HG02970 (cell line): ENCODE data around the gene PIGN.

ENCODE experiments used
- ATAC-seq: cut with Tn5 transposase; IDR thresholded peaks from one replicate; pipeline ENCODE4 v1.9.1; 2021; ENCODE audit warnings: mild to moderate bottlenecking, moderate library complexity, moderate number of reproducible peaks; ENCODE audit not compliant: unreplicated experiment, low FRiP score

The PIGN gene

GRCh38 chr18:62186774-62187542, at the start of gene PIGN, which contains the start of gene RELCH:
TSS of gene PIGN (minus strand) at chr18:62187056. CDS start at chr18:62161353, 25,703 bp downstream.
TSS of gene RELCH (plus strand) at chr18:62187255. CDS start at chr18:62187506, 251 bp downstream.
- peak; percentile 88 for ATAC-seq

- no peak for ATAC-seq
Observed at GRCh38 chr18:62236252-62236651, 49.4 kb upstream of the PIGN start.

GRCh38 chr18:62226047-62226446, 39.2 kb upstream of the PIGN start:
- no peak for ATAC-seq

- ATAC-seq, result no peak
Observed at GRCh38 chr18:62224229-62224628, 37.4 kb upstream of the PIGN start.

GRCh38 chr18:62214790-62215189, 27.9 kb upstream of the PIGN start:
- no peak for ATAC-seq

GRCh38 chr18:62211325-62211828, 24.5 kb upstream of the PIGN start:
- ATAC-seq, result no peak

GRCh38 chr18:62210138-62210537, 23.3 kb upstream of the PIGN start:
- no peak for ATAC-seq

DNA sequence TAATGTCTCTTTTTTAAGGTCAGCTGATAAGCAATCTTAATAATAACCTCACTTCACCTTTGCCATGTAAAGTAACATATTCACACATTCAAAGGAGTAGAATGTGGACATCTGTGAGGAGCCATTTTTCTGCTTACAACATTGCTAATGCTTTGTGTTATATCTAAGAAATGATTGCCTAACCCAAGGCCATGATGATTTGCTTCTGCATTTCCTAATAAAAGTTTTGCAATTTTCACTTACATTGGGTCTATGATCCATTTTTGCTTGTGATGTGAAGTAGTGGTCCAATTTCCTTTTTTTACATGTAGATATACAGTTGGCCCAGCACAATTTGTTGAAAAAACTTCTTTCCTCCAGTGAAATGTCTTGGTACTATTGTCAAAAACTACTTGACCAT, 22.2 kb upstream of the PIGN start:
- no peak for ATAC-seq

DNA sequence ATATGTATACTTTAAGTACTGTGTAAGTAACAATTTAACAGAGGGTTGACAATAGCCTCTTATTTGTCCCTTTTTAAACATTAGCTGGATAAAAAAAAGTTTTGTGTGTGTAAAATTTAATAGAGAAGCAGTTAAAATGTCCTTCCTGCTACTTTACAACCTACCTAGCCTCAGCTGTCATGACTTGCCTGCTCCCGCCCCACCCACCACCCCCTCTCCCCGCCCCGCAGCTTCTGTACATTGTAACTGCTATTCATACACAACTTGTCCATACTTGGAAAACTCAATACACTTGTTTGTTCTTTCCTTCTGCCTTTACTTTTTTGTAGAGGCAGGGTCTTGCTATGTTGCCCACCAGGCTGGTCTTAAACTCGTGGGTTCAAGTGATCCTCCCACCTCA, 19.7 kb upstream of the PIGN start:
- ATAC-seq, result no peak

GRCh38 chr18:62205824-62206223, 19.0 kb upstream of the PIGN start:
- ATAC-seq, result no peak

DNA sequence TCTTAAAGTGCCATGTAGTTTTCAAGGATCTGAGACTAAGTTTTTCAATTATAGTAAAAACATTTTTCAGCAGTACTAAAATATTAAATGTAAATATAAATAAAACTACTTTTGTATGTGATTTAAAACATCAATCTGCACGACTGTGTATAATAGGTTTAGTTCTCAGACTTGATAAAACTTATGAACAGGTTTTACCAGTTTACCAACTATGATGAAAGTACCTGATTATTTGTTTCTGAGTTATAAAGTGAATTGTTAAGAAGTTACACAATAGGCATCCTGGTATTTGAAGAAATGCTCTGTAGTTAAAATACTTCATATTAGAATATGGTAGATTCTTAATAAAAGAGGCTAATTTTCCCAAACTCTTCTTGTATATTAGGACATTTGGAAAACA, 15.0 kb upstream of the PIGN start:
- no peak for ATAC-seq

DNA sequence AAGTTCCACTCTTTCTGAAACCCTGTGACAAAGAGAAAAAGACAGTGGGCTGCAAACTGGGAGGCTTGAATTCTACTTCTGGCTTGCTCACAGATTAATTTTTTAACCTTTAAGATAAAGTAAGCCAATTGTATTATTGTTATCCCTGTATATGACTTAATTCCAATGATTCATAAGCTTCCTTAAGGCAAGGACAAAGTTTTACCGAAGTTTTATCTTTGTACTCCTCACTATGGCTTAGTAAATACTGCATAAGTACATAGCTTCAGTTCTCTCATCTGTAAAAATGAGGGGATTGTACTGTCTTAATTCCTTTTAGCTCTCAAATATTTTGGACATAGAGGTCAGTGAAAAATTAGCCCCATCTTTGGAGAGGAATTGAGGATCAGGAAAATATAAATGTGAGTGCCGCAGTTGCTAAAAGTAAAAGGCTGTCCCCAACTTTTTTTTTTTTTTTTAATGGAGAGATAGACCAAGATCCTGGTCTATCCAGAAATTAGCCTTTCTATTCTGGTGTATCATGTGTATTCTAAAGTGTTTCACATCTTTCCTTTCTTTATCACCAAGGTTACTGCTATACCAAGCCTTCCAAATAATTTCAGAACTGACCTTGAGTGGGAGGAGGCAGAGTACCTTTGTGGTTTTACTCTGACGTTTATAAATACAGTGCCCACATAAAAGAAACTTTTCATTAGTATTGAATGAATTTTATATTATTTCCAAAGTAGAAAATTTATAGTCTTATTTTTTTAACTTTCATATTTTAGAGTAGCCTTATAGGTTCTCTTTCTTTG, 13.5 kb upstream of the PIGN start:
- no peak for ATAC-seq

- no peak for ATAC-seq
Observed at GRCh38 chr18:62199629-62200028, 12.8 kb upstream of the PIGN start.

GRCh38 chr18:62198259-62198658, 11.4 kb upstream of the PIGN start:
- no peak for ATAC-seq

GRCh38 chr18:62196980-62197379, 10.1 kb upstream of the PIGN start:
- no peak for ATAC-seq

DNA sequence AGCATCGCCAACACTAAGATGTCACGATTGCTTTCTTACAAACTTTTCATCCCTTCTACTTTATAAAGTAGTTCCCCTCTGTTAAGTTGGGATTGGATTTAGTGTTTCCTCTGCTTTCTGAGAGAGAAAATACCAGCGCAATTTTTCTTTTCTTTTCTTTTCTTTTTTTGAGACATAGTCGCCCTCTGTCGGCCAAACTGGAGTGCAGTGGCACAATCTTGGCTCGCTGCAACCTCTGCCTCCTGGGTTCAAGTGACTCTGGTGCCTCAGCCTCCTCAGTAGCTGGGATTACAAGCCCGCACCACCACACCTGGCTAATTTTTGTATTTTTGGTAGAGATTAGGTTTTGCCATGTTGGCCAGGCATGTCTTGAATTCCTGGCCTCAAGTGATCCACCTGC, 9.2 kb upstream of the PIGN start:
- ATAC-seq, result no peak

DNA sequence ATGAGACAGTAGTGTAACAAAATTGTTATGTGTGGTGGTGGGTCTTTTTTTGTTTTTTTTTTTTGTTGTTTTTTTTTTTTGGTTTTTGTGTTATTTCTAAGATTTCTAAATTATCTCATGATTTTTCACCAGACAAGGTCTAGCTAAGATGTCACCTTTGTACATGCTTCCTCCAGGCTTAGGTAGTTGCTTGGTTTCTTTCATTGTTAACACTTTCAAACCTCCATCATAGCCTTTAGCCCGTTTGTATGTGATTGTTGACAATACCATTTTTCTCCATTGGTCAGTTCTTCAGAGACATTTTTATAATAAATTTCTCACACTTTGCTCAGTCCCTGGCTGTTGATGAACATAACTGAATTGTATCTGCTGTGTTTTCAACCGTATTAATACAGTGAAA, 2.4 kb upstream of the PIGN start:
- no peak for ATAC-seq

DNA sequence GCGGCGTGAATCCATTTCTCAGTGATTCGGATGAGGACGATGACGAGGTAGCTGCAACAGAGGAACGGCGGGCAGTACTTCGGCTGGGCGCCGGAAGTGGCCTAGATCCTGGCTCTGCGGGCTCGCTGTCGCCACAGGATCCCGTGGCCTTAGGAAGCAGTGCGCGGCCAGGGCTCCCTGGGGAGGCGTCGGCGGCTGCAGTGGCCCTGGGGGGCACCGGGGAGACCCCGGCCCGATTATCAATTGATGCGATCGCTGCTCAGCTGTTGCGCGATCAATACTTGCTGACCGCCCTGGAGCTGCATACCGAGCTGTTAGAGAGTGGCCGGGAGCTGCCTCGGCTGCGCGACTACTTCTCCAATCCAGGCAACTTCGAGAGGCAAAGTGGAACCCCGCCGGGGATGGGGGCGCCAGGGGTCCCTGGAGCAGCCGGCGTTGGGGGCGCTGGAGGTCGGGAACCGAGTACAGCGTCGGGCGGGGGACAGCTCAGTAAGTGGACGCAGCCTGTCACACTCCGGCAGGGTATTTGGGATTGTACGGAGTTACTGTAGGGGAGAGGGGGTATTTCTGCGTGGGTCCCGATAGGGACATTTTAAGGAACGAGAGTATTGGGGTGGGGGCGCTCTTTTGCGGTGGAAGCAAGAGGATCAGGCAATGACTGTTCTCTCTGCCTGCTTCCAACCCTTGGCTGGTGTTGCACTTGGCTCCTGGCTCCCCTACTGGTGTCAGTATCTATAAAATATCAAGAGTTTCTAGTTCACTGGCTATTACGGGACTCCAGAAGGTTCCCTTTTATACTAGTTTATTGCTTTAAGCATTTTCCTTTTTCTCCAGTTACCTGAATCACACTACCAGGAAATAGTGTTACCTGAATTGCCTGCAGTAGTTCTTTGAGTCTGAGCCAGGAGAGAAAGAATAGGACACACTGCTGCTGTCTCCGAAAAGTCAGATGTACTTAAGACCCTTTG, 971 bp upstream of the PIGN start:
- ATAC-seq, result no peak

- ATAC-seq, result peak; percentile 15
Observed at GRCh38 chr18:62186499-62186773, 420 bp downstream of the PIGN start.

GRCh38 chr18:62183578-62184195, 3.2 kb downstream of the PIGN start:
- no peak for ATAC-seq
